H1 (cell line): Measurements from ENCODE around the gene VSIG10L2. TPM values are rescaled to one million over a fixed set of nuclear protein-coding genes. Genes with fewer than 3 reads are reported as not detected.

Experiments
- ASH2L ChIP-seq: fragments of 200-600, 300-600 bp; sonication (generic); IDR thresholded peaks from one replicate; pipeline ENCODE4 v1.7.1; 2017; ENCODE audit warnings: low read length
- CBX8 ChIP-seq: fragments of 300-800, 300-1000 bp; sonication (generic); IDR thresholded peaks from 2 replicates; pipeline ENCODE4 v1.7.1; 2016; ENCODE audit warnings: low read depth, low read length, borderline replicate concordance
- CTBP2 ChIP-seq: IDR thresholded peaks from 2 replicates; pipeline ENCODE4 v1.7.0; 2011; ENCODE audit warnings: borderline replicate concordance, mild to moderate bottlenecking, moderate library complexity, mixed read lengths, low read length; ENCODE audit not compliant: insufficient read depth, insufficient read length
- PHF8 ChIP-seq: fragments of 200-600 bp; sonication (generic); conservative IDR thresholded peaks from 2 replicates; pipeline ENCODE4 v1.7.1; 2012; ENCODE audit warnings: low read depth, mild to moderate bottlenecking, inconsistent platforms, low read length, moderate library complexity
- polyA plus RNA-seq, 7 experiments: library from polyadenylated mRNA; depleted of rRNA in 3 of 7; stranded (reverse) in 5 of 7; unstranded in 2 of 7; fragments of >200 nt in 5 of 7; fragments of 200-250 nt in 2 of 7; gene quantifications; 1 replicate in 5 of 7; 2 replicates in 1 of 7; 4 replicates in 1 of 7; pipeline versions ENCODE4 v1.2.1 to v1.2.3, GENCODE V29; 2011 to 2013; ENCODE audit warnings: missing spikeins in 2 of 7, mixed read lengths in 2 of 7
- total RNA-seq: library from RNA; stranded (reverse); fragmentation: NEBNext Ultra II Directional; extraction: Animal tissue kit (Norgen Biotek cat#: 25700); gene quantifications from 2 replicates; pipeline ENCODE4 v1.2.1, GENCODE V29; 2021

VSIG10L2 gene
- total and polyA plus RNA-seq, 2 of the 8 experiments (the other 6 are each of a cell fraction or from before 2014, with no cell fraction given) = not detected

DNA sequence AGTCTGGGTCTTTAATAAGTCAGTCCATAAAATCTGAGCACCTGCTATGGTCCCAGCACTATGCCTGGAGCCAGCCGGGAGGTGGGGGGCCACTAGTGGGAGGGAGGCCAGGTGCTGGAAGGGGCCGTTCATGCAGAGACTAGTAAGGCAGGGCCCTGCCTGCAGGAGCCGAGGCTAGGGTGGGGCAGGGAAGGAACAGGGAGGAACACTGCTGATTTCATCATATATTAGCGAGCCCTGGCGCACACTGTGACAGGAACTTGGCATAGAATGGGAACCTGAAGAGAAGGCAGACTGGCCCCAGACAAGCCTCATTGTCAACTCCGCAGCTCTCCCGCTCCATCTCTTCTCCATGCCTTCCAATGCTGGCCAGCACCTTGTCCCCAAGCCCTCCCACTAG, 7.1 kb downstream of the VSIG10L2 start (continued):
- TF ChIP-seq PHF8 (no peak), CBX8 (no peak), CTBP2 (no peak), ASH2L (no peak)
